GM12878 (cell line): Measurements from ENCODE around the gene RHOF. TPM values are rescaled to one million over a fixed set of nuclear protein-coding genes. Genes with fewer than 3 reads are reported as not detected.

Source experiments
- CHD2 ChIP-seq: IDR thresholded peaks from 2 replicates; pipeline ENCODE4 v1.6.1; 2011; ENCODE audit warnings: low read depth, low read length, improper control_type of control experiment, borderline replicate concordance
- DPF2 ChIP-seq: fragments of 450-650 bp; IDR thresholded peaks from 2 replicates; pipeline ENCODE4 v1.6.1; 2017; ENCODE audit warnings: mild to moderate bottlenecking
- ELK1 ChIP-seq: IDR thresholded peaks from 2 replicates; pipeline ENCODE4 v1.6.1; 2012; ENCODE audit warnings: low read depth, low read length, improper control_type of control experiment
- HDAC6 ChIP-seq: fragments of 200-600 bp; sonication (generic); IDR thresholded peaks from one replicate; pipeline ENCODE4 v1.8.0; 2017; ENCODE audit warnings: antibody characterized with exemption; ENCODE audit not compliant: unreplicated experiment
- RCOR1 ChIP-seq: conservative IDR thresholded peaks from 2 replicates; pipeline ENCODE4 v1.6.1; 2012; ENCODE audit warnings: low read depth, low read length, improper control_type of control experiment
- RELA ChIP-seq: fragments of 450-650 bp; IDR thresholded peaks from 2 replicates; pipeline ENCODE4 v1.8.0; 2014; ENCODE audit warnings: borderline replicate concordance; ENCODE audit not compliant: partially characterized antibody
- SPI1 ChIP-seq: IDR thresholded peaks from 2 replicates; pipeline ENCODE4 v1.6.1; 2011; ENCODE audit warnings: low read depth, mild to moderate bottlenecking, low read length, moderate library complexity, borderline replicate concordance; ENCODE audit not compliant: insufficient read depth
- USF2 ChIP-seq: IDR thresholded peaks from 2 replicates; pipeline ENCODE4 v1.6.1; 2011; ENCODE audit warnings: low read depth, low read length, improper control_type of control experiment, borderline replicate concordance
- ZBED1 ChIP-seq: IDR thresholded peaks from 2 replicates; pipeline ENCODE4 v1.6.1; 2016; ENCODE audit warnings: borderline replicate concordance
- polyA plus RNA-seq, 11 experiments: library from polyadenylated mRNA; depleted of rRNA in 4 of 11; unstranded in 6 of 11; stranded (reverse) in 5 of 11; fragments of >200 nt; fragmentation: Nextera tagmentation in 4 of 11; fragmentation: Illumina TruSeq in 1 of 11; extraction: Ambion mirVana in 4 of 11; extraction: Trizol in 1 of 11; gene quantifications; 1 replicate in 1 of 11; 2 replicates in 10 of 11; pipeline versions ENCODE4 v1.2.1 to v1.2.3, GENCODE V29; 2011 to 2016; ENCODE audit warnings: inconsistent platforms in 2 of 11, missing spikeins in 2 of 11, low read depth in 1 of 11
- total RNA-seq, 4 experiments: library from RNA; depleted of rRNA in 3 of 4; stranded (reverse); fragments of >200 nt in 3 of 4; fragmentation: Illumina TruSeq in 1 of 4; extraction: Trizol in 1 of 4; gene quantifications; 2 replicates each; pipeline versions ENCODE4 v1.2.1 to v1.2.3, GENCODE V29; 2013 to 2021
- TF ChIP-seq, protein P1 (sequence below): IDR thresholded peaks from 2 replicates; pipeline ENCODE4 v1.6.1; 2012; ENCODE audit warnings: improper control_type of control experiment, low read depth, low read length; ENCODE audit not compliant: insufficient replicate concordance
- TF ChIP-seq, protein P2 (sequence below): IDR thresholded peaks from 2 replicates; pipeline ENCODE4 v1.6.1; 2012; ENCODE audit warnings: low read depth, low read length, improper control_type of control experiment
- TF ChIP-seq, protein P3 (sequence below): fragments of 150-350 bp; IDR thresholded peaks from 2 replicates; pipeline ENCODE4 v1.6.1; 2016; ENCODE audit warnings: low read depth, low read length
- TF ChIP-seq, protein P4 (sequence below): fragments of 450-650 bp; IDR thresholded peaks from 2 replicates; pipeline ENCODE4 v1.6.1; 2018; ENCODE audit warnings: mild to moderate bottlenecking, low read depth, moderate library complexity; ENCODE audit not compliant: partially characterized antibody

Gene RHOF
- total and polyA plus RNA-seq, 10 of the 15 experiments (the other 5 are each of a cell fraction or from before 2014, with no cell fraction given) = 6.1 to 78.7 (median 39.7) TPM

GRCh38 chr12:121781998-121782979, 11.2 kb downstream of the RHOF start (continued):
- TF ChIP-seq, protein P1, sequence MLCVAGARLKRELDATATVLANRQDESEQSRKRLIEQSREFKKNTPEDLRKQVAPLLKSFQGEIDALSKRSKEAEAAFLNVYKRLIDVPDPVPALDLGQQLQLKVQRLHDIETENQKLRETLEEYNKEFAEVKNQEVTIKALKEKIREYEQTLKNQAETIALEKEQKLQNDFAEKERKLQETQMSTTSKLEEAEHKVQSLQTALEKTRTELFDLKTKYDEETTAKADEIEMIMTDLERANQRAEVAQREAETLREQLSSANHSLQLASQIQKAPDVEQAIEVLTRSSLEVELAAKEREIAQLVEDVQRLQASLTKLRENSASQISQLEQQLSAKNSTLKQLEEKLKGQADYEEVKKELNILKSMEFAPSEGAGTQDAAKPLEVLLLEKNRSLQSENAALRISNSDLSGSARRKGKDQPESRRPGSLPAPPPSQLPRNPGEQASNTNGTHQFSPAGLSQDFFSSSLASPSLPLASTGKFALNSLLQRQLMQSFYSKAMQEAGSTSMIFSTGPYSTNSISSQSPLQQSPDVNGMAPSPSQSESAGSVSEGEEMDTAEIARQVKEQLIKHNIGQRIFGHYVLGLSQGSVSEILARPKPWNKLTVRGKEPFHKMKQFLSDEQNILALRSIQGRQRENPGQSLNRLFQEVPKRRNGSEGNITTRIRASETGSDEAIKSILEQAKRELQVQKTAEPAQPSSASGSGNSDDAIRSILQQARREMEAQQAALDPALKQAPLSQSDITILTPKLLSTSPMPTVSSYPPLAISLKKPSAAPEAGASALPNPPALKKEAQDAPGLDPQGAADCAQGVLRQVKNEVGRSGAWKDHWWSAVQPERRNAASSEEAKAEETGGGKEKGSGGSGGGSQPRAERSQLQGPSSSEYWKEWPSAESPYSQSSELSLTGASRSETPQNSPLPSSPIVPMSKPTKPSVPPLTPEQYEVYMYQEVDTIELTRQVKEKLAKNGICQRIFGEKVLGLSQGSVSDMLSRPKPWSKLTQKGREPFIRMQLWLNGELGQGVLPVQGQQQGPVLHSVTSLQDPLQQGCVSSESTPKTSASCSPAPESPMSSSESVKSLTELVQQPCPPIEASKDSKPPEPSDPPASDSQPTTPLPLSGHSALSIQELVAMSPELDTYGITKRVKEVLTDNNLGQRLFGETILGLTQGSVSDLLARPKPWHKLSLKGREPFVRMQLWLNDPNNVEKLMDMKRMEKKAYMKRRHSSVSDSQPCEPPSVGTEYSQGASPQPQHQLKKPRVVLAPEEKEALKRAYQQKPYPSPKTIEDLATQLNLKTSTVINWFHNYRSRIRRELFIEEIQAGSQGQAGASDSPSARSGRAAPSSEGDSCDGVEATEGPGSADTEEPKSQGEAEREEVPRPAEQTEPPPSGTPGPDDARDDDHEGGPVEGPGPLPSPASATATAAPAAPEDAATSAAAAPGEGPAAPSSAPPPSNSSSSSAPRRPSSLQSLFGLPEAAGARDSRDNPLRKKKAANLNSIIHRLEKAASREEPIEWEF = no peak
- TF ChIP-seq USF2 = no peak
- TF ChIP-seq RCOR1 = no peak
- no peak for TF ChIP-seq HDAC6
- no peak for TF ChIP-seq ZBED1
- TF ChIP-seq, protein P2, sequence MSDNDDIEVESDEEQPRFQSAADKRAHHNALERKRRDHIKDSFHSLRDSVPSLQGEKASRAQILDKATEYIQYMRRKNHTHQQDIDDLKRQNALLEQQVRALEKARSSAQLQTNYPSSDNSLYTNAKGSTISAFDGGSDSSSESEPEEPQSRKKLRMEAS = no peak
- TF ChIP-seq DPF2 = peak; percentile 72; the same call in 1 of the 2 replicates
- peak; percentile 87 for TF ChIP-seq RELA
- no peak for TF ChIP-seq CHD2
- peak; percentile 75 for TF ChIP-seq SPI1
- TF ChIP-seq, protein P3, sequence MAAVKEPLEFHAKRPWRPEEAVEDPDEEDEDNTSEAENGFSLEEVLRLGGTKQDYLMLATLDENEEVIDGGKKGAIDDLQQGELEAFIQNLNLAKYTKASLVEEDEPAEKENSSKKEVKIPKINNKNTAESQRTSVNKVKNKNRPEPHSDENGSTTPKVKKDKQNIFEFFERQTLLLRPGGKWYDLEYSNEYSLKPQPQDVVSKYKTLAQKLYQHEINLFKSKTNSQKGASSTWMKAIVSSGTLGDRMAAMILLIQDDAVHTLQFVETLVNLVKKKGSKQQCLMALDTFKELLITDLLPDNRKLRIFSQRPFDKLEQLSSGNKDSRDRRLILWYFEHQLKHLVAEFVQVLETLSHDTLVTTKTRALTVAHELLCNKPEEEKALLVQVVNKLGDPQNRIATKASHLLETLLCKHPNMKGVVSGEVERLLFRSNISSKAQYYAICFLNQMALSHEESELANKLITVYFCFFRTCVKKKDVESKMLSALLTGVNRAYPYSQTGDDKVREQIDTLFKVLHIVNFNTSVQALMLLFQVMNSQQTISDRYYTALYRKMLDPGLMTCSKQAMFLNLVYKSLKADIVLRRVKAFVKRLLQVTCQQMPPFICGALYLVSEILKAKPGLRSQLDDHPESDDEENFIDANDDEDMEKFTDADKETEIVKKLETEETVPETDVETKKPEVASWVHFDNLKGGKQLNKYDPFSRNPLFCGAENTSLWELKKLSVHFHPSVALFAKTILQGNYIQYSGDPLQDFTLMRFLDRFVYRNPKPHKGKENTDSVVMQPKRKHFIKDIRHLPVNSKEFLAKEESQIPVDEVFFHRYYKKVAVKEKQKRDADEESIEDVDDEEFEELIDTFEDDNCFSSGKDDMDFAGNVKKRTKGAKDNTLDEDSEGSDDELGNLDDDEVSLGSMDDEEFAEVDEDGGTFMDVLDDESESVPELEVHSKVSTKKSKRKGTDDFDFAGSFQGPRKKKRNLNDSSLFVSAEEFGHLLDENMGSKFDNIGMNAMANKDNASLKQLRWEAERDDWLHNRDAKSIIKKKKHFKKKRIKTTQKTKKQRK = no peak
- TF ChIP-seq, protein P4, sequence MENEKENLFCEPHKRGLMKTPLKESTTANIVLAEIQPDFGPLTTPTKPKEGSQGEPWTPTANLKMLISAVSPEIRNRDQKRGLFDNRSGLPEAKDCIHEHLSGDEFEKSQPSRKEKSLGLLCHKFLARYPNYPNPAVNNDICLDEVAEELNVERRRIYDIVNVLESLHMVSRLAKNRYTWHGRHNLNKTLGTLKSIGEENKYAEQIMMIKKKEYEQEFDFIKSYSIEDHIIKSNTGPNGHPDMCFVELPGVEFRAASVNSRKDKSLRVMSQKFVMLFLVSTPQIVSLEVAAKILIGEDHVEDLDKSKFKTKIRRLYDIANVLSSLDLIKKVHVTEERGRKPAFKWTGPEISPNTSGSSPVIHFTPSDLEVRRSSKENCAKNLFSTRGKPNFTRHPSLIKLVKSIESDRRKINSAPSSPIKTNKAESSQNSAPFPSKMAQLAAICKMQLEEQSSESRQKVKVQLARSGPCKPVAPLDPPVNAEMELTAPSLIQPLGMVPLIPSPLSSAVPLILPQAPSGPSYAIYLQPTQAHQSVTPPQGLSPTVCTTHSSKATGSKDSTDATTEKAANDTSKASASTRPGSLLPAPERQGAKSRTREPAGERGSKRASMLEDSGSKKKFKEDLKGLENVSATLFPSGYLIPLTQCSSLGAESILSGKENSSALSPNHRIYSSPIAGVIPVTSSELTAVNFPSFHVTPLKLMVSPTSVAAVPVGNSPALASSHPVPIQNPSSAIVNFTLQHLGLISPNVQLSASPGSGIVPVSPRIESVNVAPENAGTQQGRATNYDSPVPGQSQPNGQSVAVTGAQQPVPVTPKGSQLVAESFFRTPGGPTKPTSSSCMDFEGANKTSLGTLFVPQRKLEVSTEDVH = no peak
- TF ChIP-seq ELK1 = no peak
